ENCODE data around the gene ATG7. TPM values are rescaled to one million over a fixed set of nuclear protein-coding genes. Genes with fewer than 3 reads are reported as not detected.
"Not testable (repeated sequence)": the region's sequence is repeated elsewhere in the genome, so short reads cannot be mapped to it uniquely, and the experiment has no call there.

ATG7 gene
- total RNA-seq, 1 donor from 2014 or later: 53.4 TPM

GRCh38 chr3:11480663-11481298 lies 208.6 kb downstream of the ATG7 start:
- no peaks in the 10 kb centered on the region for H3K36me3 ChIP-seq (ENCODE audit: control insufficient read depth, insufficient read depth, low read length)
- TF ChIP-seq CTCF (IDR thresholded peaks at IDR 0.05; ENCODE audit: insufficient read depth, low read length, severe bottlenecking): no peak
- no peak for FAIRE-seq
- no peaks in the 10 kb centered on the region for H3K27me3 ChIP-seq (ENCODE audit: control insufficient read depth, insufficient read depth, low read length)
- no peak for DNase-seq (ENCODE audit: low read depth)
- H3K4me3 ChIP-seq (ENCODE audit: low read depth, low read length): no peak overlapping the region

- no peaks in the 10 kb centered on the region for H3K36me3 ChIP-seq (ENCODE audit: control insufficient read depth, insufficient read depth, low read length)
- no peak for TF ChIP-seq CTCF (IDR thresholded peaks at IDR 0.05; ENCODE audit: insufficient read depth, low read length, severe bottlenecking)
- no peaks in the 10 kb centered on the region for H3K27me3 ChIP-seq (ENCODE audit: control insufficient read depth, insufficient read depth, low read length)
- no peak overlapping the region for H3K4me3 ChIP-seq (ENCODE audit: low read depth, low read length)
- DNase-seq (ENCODE audit: low read depth) (no peak), FAIRE-seq (no peak)
Observed at GRCh38 chr3:11481556-11481955, 209.4 kb downstream of the ATG7 start.

- H3K36me3 ChIP-seq (ENCODE audit: control insufficient read depth, insufficient read depth, low read length): no peaks in the 10 kb centered on the region
- FAIRE-seq (no peak), DNase-seq (ENCODE audit: low read depth) (no peak)
- H3K27me3 ChIP-seq (ENCODE audit: control insufficient read depth, insufficient read depth, low read length): no peaks in the 10 kb centered on the region
- no peak overlapping the region for H3K4me3 ChIP-seq (ENCODE audit: low read depth, low read length)
- no peak for TF ChIP-seq CTCF (IDR thresholded peaks at IDR 0.05; ENCODE audit: insufficient read depth, low read length, severe bottlenecking)
Observed at GRCh38 chr3:11482021-11482420, 209.8 kb downstream of the ATG7 start.

- not testable (repeated sequence) for FAIRE-seq; DNase-seq (ENCODE audit: low read depth)
Observed at GRCh38 chr3:11488356-11488755, 216.2 kb downstream of the ATG7 start.

GRCh38 chr3:11494131-11494916 lies 222.1 kb downstream of the ATG7 start:
- TF ChIP-seq CTCF (IDR thresholded peaks at IDR 0.05; ENCODE audit: insufficient read depth, low read length, severe bottlenecking): no peak
- no peak for FAIRE-seq
- H3K36me3 ChIP-seq (ENCODE audit: control insufficient read depth, insufficient read depth, low read length): no peaks in the 10 kb centered on the region

More at GRCh38 chr3:11488356-11488755, 216.2 kb downstream of the ATG7 start:
- H3K4me3 ChIP-seq (ENCODE audit: low read depth, low read length); H3K36me3 ChIP-seq (ENCODE audit: control insufficient read depth, insufficient read depth, low read length); H3K27me3 ChIP-seq (ENCODE audit: control insufficient read depth, insufficient read depth, low read length): not testable (repeated sequence)

GRCh38 chr3:11495948-11496557 lies 223.9 kb downstream of the ATG7 start:
- no peak for TF ChIP-seq CTCF (IDR thresholded peaks at IDR 0.05; ENCODE audit: insufficient read depth, low read length, severe bottlenecking)
- Histone ChIP-seq H3K27me3 (ENCODE audit: control insufficient read depth, insufficient read depth, low read length) (no peaks in the 10 kb centered on the region), H3K4me3 (ENCODE audit: low read depth, low read length) (no peak overlapping the region), H3K36me3 (ENCODE audit: control insufficient read depth, insufficient read depth, low read length) (no peaks in the 10 kb centered on the region)
- FAIRE-seq (no peak), DNase-seq (ENCODE audit: low read depth) (no peak)

More at GRCh38 chr3:11494131-11494916, 222.1 kb downstream of the ATG7 start:
- DNase-seq (ENCODE audit: low read depth): no peak
- no peak overlapping the region for H3K4me3 ChIP-seq (ENCODE audit: low read depth, low read length)
- H3K27me3 ChIP-seq (ENCODE audit: control insufficient read depth, insufficient read depth, low read length): no peaks in the 10 kb centered on the region
